ENCODE data around the gene FAM83G. TPM values are rescaled to one million over a fixed set of nuclear protein-coding genes. Genes with fewer than 3 reads are reported as not detected.
A peak's percentile ranks its signal among the peaks of the same experiment; 100 is the strongest.
"Not testable (repeated sequence)": the region's sequence is repeated elsewhere in the genome, so short reads cannot be mapped to it uniquely, and the experiment has no call there.

FAM83G gene
- total RNA-seq, 4 donors from 2014 or later, result 3.7 to 16.7 (median 11.8) TPM

GRCh38 chr17:19037547-19037946, 33.0 kb upstream of the FAM83G start:
- H3K27me3 ChIP-seq; H3K36me3 ChIP-seq; H3K4me1 ChIP-seq; H3K4me3 ChIP-seq; H3K27ac ChIP-seq (replicated peaks in 1 of 4); H3K9me3 ChIP-seq; intact Hi-C loops (cut with DNase I); DNase-seq (ENCODE audit: extremely low spot score): not testable (repeated sequence)
- WGBS, result no CpG with 5 or more reads among the region's 6 CpGs

GRCh38 chr17:19036186-19036585, 31.6 kb upstream of the FAM83G start:
- DNase-seq (ENCODE audit: extremely low spot score); H3K9me3 ChIP-seq; H3K36me3 ChIP-seq; H3K4me1 ChIP-seq; intact Hi-C loops (cut with DNase I); H3K27ac ChIP-seq (replicated peaks in 1 of 4); H3K4me3 ChIP-seq; H3K27me3 ChIP-seq: not testable (repeated sequence)
- no CpG with 5 or more reads among the region's 6 CpGs for WGBS

GRCh38 chr17:19032377-19032988, 27.9 kb upstream of the FAM83G start:
- H3K27ac ChIP-seq (replicated peaks in 1 of 4), result peak overlapping the region in 1 of 4 donors; percentile 55
- WGBS, result no CpG with 5 or more reads among the region's 24 CpGs

DNA sequence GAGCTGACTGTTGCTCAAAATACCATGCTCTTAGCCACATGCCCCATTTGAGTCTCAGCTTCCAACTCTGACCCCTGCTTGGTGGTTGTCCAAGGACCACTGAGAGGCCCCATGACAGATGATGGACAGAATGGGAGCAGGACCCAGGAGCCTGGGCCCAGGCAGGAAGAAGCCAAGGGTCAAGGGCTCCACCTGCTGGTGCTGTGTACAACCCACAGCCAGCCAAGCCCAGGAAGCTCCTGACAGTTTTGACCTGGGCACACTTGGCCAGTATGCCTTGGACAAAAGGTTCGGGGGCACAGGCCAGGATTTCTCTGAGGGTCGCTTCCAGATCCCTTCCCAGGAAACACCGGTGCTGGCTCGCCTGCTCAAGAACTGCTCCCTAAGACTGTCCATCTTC, 27.2 kb upstream of the FAM83G start:
- H3K36me3 ChIP-seq; H3K4me3 ChIP-seq; H3K27me3 ChIP-seq; H3K4me1 ChIP-seq; intact Hi-C loops (cut with DNase I); DNase-seq (ENCODE audit: extremely low spot score); H3K9me3 ChIP-seq: not testable (repeated sequence)
- peak overlapping the region in 2 of 4 donors; percentile 36 to 55 for H3K27ac ChIP-seq (replicated peaks in 1 of 4)
- no CpG with 5 or more reads among the region's 4 CpGs for WGBS
- TF ChIP-seq, protein P1, sequence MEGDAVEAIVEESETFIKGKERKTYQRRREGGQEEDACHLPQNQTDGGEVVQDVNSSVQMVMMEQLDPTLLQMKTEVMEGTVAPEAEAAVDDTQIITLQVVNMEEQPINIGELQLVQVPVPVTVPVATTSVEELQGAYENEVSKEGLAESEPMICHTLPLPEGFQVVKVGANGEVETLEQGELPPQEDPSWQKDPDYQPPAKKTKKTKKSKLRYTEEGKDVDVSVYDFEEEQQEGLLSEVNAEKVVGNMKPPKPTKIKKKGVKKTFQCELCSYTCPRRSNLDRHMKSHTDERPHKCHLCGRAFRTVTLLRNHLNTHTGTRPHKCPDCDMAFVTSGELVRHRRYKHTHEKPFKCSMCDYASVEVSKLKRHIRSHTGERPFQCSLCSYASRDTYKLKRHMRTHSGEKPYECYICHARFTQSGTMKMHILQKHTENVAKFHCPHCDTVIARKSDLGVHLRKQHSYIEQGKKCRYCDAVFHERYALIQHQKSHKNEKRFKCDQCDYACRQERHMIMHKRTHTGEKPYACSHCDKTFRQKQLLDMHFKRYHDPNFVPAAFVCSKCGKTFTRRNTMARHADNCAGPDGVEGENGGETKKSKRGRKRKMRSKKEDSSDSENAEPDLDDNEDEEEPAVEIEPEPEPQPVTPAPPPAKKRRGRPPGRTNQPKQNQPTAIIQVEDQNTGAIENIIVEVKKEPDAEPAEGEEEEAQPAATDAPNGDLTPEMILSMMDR (IDR thresholded peaks at IDR 0.05), result peak in 2 of 3 experiments; percentile 41 to 42

More at GRCh38 chr17:19032377-19032988, 27.9 kb upstream of the FAM83G start:
- H3K4me1 ChIP-seq; H3K36me3 ChIP-seq; H3K27me3 ChIP-seq; DNase-seq (ENCODE audit: extremely low spot score); H3K9me3 ChIP-seq; intact Hi-C loops (cut with DNase I): not testable (repeated sequence)
- peak overlapping the region in 1 of 4 donors; percentile 19 for H3K4me3 ChIP-seq

- H3K27me3 ChIP-seq; H3K4me3 ChIP-seq; H3K27ac ChIP-seq (replicated peaks in 1 of 4); DNase-seq (ENCODE audit: extremely low spot score); H3K9me3 ChIP-seq; H3K36me3 ChIP-seq; H3K4me1 ChIP-seq; intact Hi-C loops (cut with DNase I): not testable (repeated sequence)
- WGBS, result no CpG with 5 or more reads among the region's 5 CpGs
Measured at GRCh38 chr17:19030771-19031449, 26.3 kb upstream of the FAM83G start.

DNA sequence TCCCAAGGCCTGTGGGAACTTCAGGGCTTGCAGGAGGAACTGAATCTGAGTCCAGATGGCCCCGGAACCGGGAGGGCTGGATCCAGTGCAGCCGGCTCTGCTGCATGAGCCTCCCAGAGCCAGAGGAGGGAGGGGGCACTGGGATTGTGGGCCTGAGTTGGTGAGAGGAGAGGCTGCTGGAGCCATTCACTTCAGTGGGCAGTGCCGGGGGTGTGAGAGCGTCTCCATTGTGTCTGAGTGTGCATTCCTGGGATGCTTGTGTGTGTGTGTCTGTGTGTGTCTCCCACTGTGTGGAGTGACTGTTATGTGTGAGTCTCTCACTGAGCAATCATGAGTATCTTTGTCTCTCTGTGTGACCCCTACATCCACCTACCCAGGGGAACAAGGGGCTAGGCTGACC, 25.2 kb upstream of the FAM83G start:
- H3K36me3 ChIP-seq; H3K27me3 ChIP-seq; H3K27ac ChIP-seq (replicated peaks in 1 of 4); intact Hi-C loops (cut with DNase I); H3K4me3 ChIP-seq; DNase-seq (ENCODE audit: extremely low spot score); H3K4me1 ChIP-seq; H3K9me3 ChIP-seq: not testable (repeated sequence)
- no CpG with 5 or more reads among the region's 5 CpGs for WGBS

DNA sequence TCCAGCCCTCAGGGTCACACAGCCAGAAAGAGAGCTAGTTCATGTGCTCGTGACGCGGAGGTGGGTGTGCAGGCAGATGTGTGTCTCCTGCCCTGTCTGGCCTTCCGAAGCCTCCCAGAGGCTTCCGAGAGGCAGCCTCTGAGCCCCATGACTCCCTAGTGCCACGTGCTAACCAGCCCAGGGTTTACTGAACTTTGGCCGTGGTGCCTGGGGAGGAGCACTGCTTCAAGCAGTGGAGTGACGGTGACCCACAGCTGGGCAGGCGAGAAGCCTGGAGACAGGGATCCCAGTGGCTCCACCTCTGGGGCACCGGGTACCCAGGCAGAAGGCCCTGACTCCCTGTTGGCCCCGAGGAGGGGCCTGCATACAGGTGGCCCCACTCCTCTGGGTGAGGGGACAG, 24.1 kb upstream of the FAM83G start:
- not testable (repeated sequence) for DNase-seq (ENCODE audit: extremely low spot score)

More for the DNA sequence above, 24.1 kb upstream of the FAM83G start:
- H3K27me3 ChIP-seq; H3K4me1 ChIP-seq; H3K4me3 ChIP-seq; H3K36me3 ChIP-seq; H3K27ac ChIP-seq (replicated peaks in 1 of 4); intact Hi-C loops (cut with DNase I); H3K9me3 ChIP-seq: not testable (repeated sequence)
- no CpG with 5 or more reads among the region's 11 CpGs for WGBS
